Adrenal gland (tissue), 5 donors: ENCODE data around the gene IKZF3.

ENCODE experiments used
- POLR2A ChIP-seq, 2 donors: fragments of 450-650 bp; IDR thresholded peaks; one replicate each; pipeline ENCODE4 v1.6.1; 2017; ENCODE audit warnings: antibody characterized with exemption in 2 of 2, mild to moderate bottlenecking in 2 of 2, moderate library complexity in 1 of 2
- TF ChIP-seq, protein P1 (sequence below), 6 experiments: fragments of 450-650 bp in 4 of 6; fragments of 200-600 bp in 2 of 6; sonication (generic) in 1 of 6; IDR thresholded peaks; 1 replicate in 5 of 6; 2 replicates in 1 of 6; pipeline versions ENCODE4 v1.5.1 to v1.8.0; 2016 to 2021; ENCODE audit warnings: antibody characterized with exemption in 6 of 6, mild to moderate bottlenecking in 2 of 6, moderate library complexity in 1 of 6
- donor health status: DM: no; HTN: no; CAD: no.

DNA sequence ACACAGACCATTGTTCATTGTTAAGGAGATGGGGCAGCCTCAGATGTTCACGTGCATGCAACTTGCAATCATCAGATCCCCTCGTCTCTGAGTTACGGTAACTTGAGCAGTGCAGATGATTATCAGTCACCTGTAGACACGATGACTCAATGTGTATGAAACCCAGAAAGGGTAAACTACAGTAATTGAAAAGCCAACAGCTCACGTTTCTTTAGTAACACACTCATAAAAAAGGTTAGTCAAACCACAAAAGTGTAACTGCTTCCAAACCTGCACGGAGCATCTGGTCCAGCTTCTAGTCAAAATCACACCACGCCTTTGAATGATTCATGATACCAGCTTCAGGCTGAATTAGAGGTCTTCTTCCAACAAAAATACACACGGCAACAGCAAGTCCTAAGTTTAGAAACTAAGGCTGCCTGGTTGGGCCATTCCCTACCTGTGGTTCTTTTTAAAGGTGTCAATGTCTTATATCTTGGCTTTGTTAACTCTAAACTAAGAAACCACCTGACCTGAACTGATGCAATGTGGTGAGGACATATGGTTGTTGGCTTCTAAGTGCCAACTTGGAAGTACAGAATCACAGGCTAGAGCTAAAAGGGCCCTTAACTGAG is 94.0 kb downstream of the IKZF3 start:
- TF ChIP-seq, protein P1, sequence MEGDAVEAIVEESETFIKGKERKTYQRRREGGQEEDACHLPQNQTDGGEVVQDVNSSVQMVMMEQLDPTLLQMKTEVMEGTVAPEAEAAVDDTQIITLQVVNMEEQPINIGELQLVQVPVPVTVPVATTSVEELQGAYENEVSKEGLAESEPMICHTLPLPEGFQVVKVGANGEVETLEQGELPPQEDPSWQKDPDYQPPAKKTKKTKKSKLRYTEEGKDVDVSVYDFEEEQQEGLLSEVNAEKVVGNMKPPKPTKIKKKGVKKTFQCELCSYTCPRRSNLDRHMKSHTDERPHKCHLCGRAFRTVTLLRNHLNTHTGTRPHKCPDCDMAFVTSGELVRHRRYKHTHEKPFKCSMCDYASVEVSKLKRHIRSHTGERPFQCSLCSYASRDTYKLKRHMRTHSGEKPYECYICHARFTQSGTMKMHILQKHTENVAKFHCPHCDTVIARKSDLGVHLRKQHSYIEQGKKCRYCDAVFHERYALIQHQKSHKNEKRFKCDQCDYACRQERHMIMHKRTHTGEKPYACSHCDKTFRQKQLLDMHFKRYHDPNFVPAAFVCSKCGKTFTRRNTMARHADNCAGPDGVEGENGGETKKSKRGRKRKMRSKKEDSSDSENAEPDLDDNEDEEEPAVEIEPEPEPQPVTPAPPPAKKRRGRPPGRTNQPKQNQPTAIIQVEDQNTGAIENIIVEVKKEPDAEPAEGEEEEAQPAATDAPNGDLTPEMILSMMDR (IDR thresholded peaks at IDR 0.05): no peak
- no peak for TF ChIP-seq POLR2A (IDR thresholded peaks at IDR 0.05)
